K562 (cell line): ENCODE results near the gene SLC8A1. TPM values are rescaled to one million over a fixed set of nuclear protein-coding genes. Genes with fewer than 3 reads are reported as not detected.

Experiments used
- ATAC-seq: fragments of 200-7000 bp; cut with Tn5 transposase; 3 replicates; pipeline ENCODE4 v1.9.1; 2020; ENCODE audit warnings: moderate library complexity
- BruUV-seq: library from RNA; stranded (reverse); fragments of 400-500 nt; replicated peaks from 2 replicates; lab custom pipeline; 2021; lab: Mats Ljungman, UMichigan
- CTCF ChIA-PET: fragments of 300-600 bp; formaldehyde crosslinking; extraction: SDS; loops from one replicate; lab custom pipeline; 2021; ENCODE audit warnings: low intra/inter-chr PET ratio; lab: Yijun Ruan, JAX
- POLR2A ChIA-PET: fragments of 300-600, 350-650 bp; sonication (Branson Sonifier 250); formaldehyde crosslinking; extraction: SDS; loops from one replicate; lab custom pipeline; 2021; ENCODE audit warnings: antibody characterized with exemption, inconsistent platforms; lab: Yijun Ruan, JAX
- DNase-seq, 4 experiments: peaks; one replicate each; pipeline versions ENCODE4 v3.0.0 to v3.0.0-alpha.2; 2011 to 2018; ENCODE audit warnings: low spot score in 3 of 4, mixed read lengths in 3 of 4; ENCODE audit errors: extremely low read depth in 1 of 4
- FAIRE-seq: peaks from 2 replicates; lab custom pipeline; 2011; peaks lifted over from hg19 to GRCh38; lab: Jason Lieb, UNC
- H2AFZ ChIP-seq: 2 replicates; pipeline ENCODE4 v1.6.0; 2011; ENCODE audit warnings: low read depth, low read length, control low read depth, inconsistent platforms
- H3K27ac ChIP-seq: fragments of 200-600 bp; 3 replicates; pipeline ENCODE4 v1.8.0; 2011; ENCODE audit warnings: low read depth, mild to moderate bottlenecking, control low read depth, inconsistent platforms, low read length, moderate library complexity, mixed read lengths; ENCODE audit errors: extremely low read depth
- H3K27me3 ChIP-seq, 2 experiments: fragments of 300-600 bp in 1 of 2; 2 replicates in 1 of 2; 3 replicates in 1 of 2; pipeline versions ENCODE4 v1.6.0 to v1.8.0; 2011; ENCODE audit warnings: inconsistent platforms in 2 of 2, low read length in 2 of 2, mild to moderate bottlenecking in 1 of 2, mixed read lengths in 1 of 2, moderate library complexity in 1 of 2; ENCODE audit not compliant: control insufficient read depth in 2 of 2, insufficient read depth in 2 of 2
- H3K36me3 ChIP-seq: fragments of 300-600 bp; 3 replicates; pipeline ENCODE4 v1.8.0; 2011; ENCODE audit warnings: mild to moderate bottlenecking, low read length, inconsistent platforms; ENCODE audit not compliant: control insufficient read depth, insufficient read depth
- H3K4me1 ChIP-seq, 2 experiments: fragments of 200-600 bp in 1 of 2; replicated peaks in 1 of 2; 2 replicates in 1 of 2; 3 replicates in 1 of 2; pipeline versions ENCODE4 v1.5.1 to v1.8.0; 2011; ENCODE audit warnings: inconsistent platforms in 2 of 2, low read length in 2 of 2, mild to moderate bottlenecking in 1 of 2, mixed read lengths in 1 of 2, moderate library complexity in 1 of 2; ENCODE audit not compliant: control insufficient read depth in 2 of 2, insufficient read depth in 2 of 2
- H3K4me2 ChIP-seq: 2 replicates; pipeline ENCODE4 v1.6.1; 2011; ENCODE audit warnings: low read length, control low read depth, inconsistent platforms, mixed read lengths; ENCODE audit not compliant: insufficient read depth
- H3K4me3 ChIP-seq: fragments of 200-600 bp; sonication (generic), shearing (Covaris generic); 2 replicates; pipeline ENCODE4 v1.5.1; 2016; ENCODE audit warnings: control low read depth, inconsistent platforms
- H3K79me2 ChIP-seq: fragments of 200-600 bp; 3 replicates; pipeline ENCODE4 v1.8.0; 2011; ENCODE audit warnings: low read length, inconsistent platforms; ENCODE audit not compliant: control insufficient read depth, insufficient read depth
- H3K9ac ChIP-seq, 2 experiments: 2 replicates each; pipeline versions ENCODE4 v1.6.0 to v1.6.1; 2011; ENCODE audit warnings: low read depth in 2 of 2, low read length in 2 of 2, control low read depth in 1 of 2, inconsistent platforms in 1 of 2, mild to moderate bottlenecking in 1 of 2, mixed read lengths in 1 of 2; ENCODE audit not compliant: insufficient read depth in 1 of 2
- H3K9me1 ChIP-seq: one replicate; pipeline ENCODE4 v1.6.0; 2011; ENCODE audit warnings: inconsistent platforms, mild to moderate bottlenecking, low read length, moderate library complexity; ENCODE audit not compliant: control insufficient read depth, insufficient read depth
- H3K9me3 ChIP-seq: replicated peaks from 2 replicates; pipeline ENCODE4 v1.5.1; 2011; ENCODE audit warnings: low read depth, low read length, inconsistent platforms; ENCODE audit not compliant: control insufficient read depth, insufficient read depth
- H4K20me1 ChIP-seq: replicated peaks from 2 replicates; pipeline ENCODE4 v1.6.1; 2011; ENCODE audit warnings: low read length, inconsistent platforms, mixed read lengths; ENCODE audit not compliant: control insufficient read depth, insufficient read depth
- E2F4 ChIP-seq: sonication (generic); formaldehyde crosslinking; IDR thresholded peaks from 2 replicates; pipeline ENCODE4 v1.8.0; 2022; ENCODE audit warnings: mild to moderate bottlenecking, low read depth, missing genetic modification reagents
- GTF2E2 ChIP-seq: fragments of 200-800 bp; sonication (Bioruptor generic); IDR thresholded peaks from 2 replicates; pipeline ENCODE4 v1.6.1; 2016; ENCODE audit warnings: missing genetic modification characterization, missing compliant biosample characterization
- NR1H2 ChIP-seq: sonication (generic); formaldehyde crosslinking; IDR thresholded peaks from 2 replicates; pipeline ENCODE4 v1.4.0; 2020; ENCODE audit warnings: mild to moderate bottlenecking, missing genetic modification reagents
- NR2C1 ChIP-seq, 2 experiments: fragments of 450-650 bp; IDR thresholded peaks; 2 replicates each; pipeline ENCODE4 v1.6.1; 2017; ENCODE audit warnings: mild to moderate bottlenecking in 2 of 2, antibody characterized with exemption in 1 of 2, inconsistent platforms in 1 of 2, missing compliant biosample characterization in 1 of 2, missing genetic modification characterization in 1 of 2
- PTTG1 ChIP-seq: fragments of 450-650 bp; IDR thresholded peaks from 2 replicates; pipeline ENCODE4 v1.6.1; 2016; ENCODE audit warnings: low read depth, mild to moderate bottlenecking, missing genetic modification characterization, missing compliant biosample characterization
- RBM39 ChIP-seq: fragments of 200-400 bp; formaldehyde crosslinking; optimal IDR thresholded peaks from 2 replicates; pipeline ENCODE3; 2018; ENCODE audit warnings: low read depth, low read length
- SAP30 ChIP-seq: fragments of 200-600 bp; sonication (generic); IDR thresholded peaks from 2 replicates; pipeline ENCODE4 v1.6.1; 2012; ENCODE audit warnings: borderline replicate concordance, low read depth, mild to moderate bottlenecking, moderate library complexity, low read length, control low read depth, inconsistent platforms; ENCODE audit not compliant: insufficient read depth, poor library complexity, severe bottlenecking
- THRB ChIP-seq: fragments of 450-650 bp; formaldehyde crosslinking; conservative IDR thresholded peaks from 2 replicates; pipeline ENCODE4 v1.4.0; 2022; ENCODE audit warnings: mild to moderate bottlenecking, missing genetic modification characterization
- ZNF3 ChIP-seq: fragments of 250-450 bp; sonication (Bioruptor Pico); IDR thresholded peaks from 2 replicates; pipeline ENCODE4 v1.5.0; 2021; ENCODE audit warnings: mild to moderate bottlenecking, moderate library complexity
- ZNF695 ChIP-seq: fragments of 450-650 bp; formaldehyde crosslinking; IDR thresholded peaks from 2 replicates; pipeline ENCODE4 v1.4.0; 2020; ENCODE audit warnings: mild to moderate bottlenecking, moderate library complexity
- WGBS: fragments of 100-300 bp; shearing (Covaris generic); methylation state at CpG from one replicate; pipeline ENCODE4 v1.1.6; 2016; ENCODE audit warnings: low coverage, mixed read lengths; ENCODE audit not compliant: insufficient coverage; ENCODE audit errors: missing lambda C conversion rate; 5-methylcytosine and 5-hydroxymethylcytosine counted together
- in situ Hi-C: fragments of 300-500 bp; cut with MboI; formaldehyde crosslinking; loops from 4 replicates; pipeline ENCODE4 v1.15.0; 2018; ENCODE audit warnings: inconsistent platforms, mixed read lengths
- intact Hi-C: fragments of 100-400 bp; cut with micrococcal nuclease; formaldehyde crosslinking; loops from 2 replicates; pipeline ENCODE4 v1.14.2; 2022
- polyA plus RNA-seq, 8 experiments: library from polyadenylated mRNA; depleted of rRNA in 4 of 8; stranded (reverse) in 5 of 8; unstranded in 3 of 8; fragments of >200 nt; fragmentation: Nextera tagmentation in 2 of 8; fragmentation: Illumina TruSeq in 1 of 8; extraction: Ambion mirVana in 2 of 8; extraction: Trizol in 1 of 8; gene quantifications; 2 replicates each; pipeline versions ENCODE4 v1.2.1 to v1.2.3, GENCODE V29; 2011 to 2014; ENCODE audit warnings: inconsistent platforms in 1 of 8, missing spikeins in 1 of 8
- total RNA-seq, 7 experiments: library from RNA; depleted of rRNA in 6 of 7; stranded (reverse); fragments of >200 nt in 6 of 7; fragmentation: Illumina TruSeq in 2 of 7; extraction: Trizol in 2 of 7; gene quantifications; 2 replicates each; pipeline versions ENCODE4 v1.2.1 to v1.2.3, GENCODE V29; 2011 to 2021; ENCODE audit warnings: low replicate concordance in 1 of 7
- TF ChIP-seq, protein P1 (sequence below): fragments of 250-450 bp; sonication (Bioruptor Pico); IDR thresholded peaks from 2 replicates; pipeline ENCODE4 v1.4.0; 2020

SLC8A1 gene
- total and polyA plus RNA-seq, 9 of the 15 experiments (the other 6 are each of a cell fraction or from before 2014, with no cell fraction given) = not detected

- CTCF ChIA-PET = no interaction called here
- WGBS = 10% methylated on average over 3 of the region's 3 CpGs
- no peaks in the 10 kb centered on the region for H3K27me3 ChIP-seq
These were observed 112.9 kb downstream of the SLC8A1 start for GRCh38 chr2:40339026-40339425.

More at GRCh38 chr2:40339026-40339425, 112.9 kb downstream of the SLC8A1 start:
- FAIRE-seq = no peak
- Histone ChIP-seq H3K4me1 (no peaks in the 10 kb centered on the region), H3K4me3 (no peak overlapping the region), H2AFZ (no peak overlapping the region), H3K79me2 (no peaks in the 10 kb centered on the region)
- no peak for ATAC-seq
- TF ChIP-seq SAP30 (no peak), PTTG1 (no peak), GTF2E2 (tag) (no peak), E2F4 (CRISPR knock-in tag) (no peak), NR2C1 (IDR thresholded peaks at IDR 0.05) (no peak), NR2C1 (tag; IDR thresholded peaks at IDR 0.05) (no peak), RBM39 (no peak), ZNF695 (CRISPR knock-in tag) (no peak), THRB (no peak), ZNF3 (no peak), NR1H2 (CRISPR knock-in tag) (no peak)
- TF ChIP-seq, protein P1, sequence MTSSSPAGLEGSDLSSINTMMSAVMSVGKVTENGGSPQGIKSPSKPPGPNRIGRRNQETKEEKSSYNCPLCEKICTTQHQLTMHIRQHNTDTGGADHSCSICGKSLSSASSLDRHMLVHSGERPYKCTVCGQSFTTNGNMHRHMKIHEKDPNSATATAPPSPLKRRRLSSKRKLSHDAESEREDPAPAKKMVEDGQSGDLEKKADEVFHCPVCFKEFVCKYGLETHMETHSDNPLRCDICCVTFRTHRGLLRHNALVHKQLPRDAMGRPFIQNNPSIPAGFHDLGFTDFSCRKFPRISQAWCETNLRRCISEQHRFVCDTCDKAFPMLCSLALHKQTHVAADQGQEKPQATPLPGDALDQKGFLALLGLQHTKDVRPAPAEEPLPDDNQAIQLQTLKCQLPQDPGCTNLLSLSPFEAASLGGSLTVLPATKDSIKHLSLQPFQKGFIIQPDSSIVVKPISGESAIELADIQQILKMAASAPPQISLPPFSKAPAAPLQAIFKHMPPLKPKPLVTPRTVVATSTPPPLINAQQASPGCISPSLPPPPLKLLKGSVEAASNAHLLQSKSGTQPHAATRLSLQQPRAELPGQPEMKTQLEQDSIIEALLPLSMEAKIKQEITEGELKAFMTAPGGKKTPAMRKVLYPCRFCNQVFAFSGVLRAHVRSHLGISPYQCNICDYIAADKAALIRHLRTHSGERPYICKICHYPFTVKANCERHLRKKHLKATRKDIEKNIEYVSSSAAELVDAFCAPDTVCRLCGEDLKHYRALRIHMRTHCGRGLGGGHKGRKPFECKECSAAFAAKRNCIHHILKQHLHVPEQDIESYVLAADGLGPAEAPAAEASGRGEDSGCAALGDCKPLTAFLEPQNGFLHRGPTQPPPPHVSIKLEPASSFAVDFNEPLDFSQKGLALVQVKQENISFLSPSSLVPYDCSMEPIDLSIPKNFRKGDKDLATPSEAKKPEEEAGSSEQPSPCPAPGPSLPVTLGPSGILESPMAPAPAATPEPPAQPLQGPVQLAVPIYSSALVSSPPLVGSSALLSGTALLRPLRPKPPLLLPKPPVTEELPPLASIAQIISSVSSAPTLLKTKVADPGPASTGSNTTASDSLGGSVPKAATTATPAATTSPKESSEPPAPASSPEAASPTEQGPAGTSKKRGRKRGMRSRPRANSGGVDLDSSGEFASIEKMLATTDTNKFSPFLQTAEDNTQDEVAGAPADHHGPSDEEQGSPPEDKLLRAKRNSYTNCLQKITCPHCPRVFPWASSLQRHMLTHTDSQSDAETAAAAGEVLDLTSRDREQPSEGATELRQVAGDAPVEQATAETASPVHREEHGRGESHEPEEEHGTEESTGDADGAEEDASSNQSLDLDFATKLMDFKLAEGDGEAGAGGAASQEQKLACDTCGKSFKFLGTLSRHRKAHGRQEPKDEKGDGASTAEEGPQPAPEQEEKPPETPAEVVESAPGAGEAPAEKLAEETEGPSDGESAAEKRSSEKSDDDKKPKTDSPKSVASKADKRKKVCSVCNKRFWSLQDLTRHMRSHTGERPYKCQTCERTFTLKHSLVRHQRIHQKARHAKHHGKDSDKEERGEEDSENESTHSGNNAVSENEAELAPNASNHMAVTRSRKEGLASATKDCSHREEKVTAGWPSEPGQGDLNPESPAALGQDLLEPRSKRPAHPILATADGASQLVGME (CRISPR knock-in tag) = no peak
- TF ChIP-seq, all 486 proteins: peak for 0
- Histone ChIP-seq H3K27ac (no peak overlapping the region), H3K9me1 (no peaks in the 10 kb centered on the region), H3K4me2 (no peak overlapping the region), H3K36me3 (no peaks in the 10 kb centered on the region), H3K9me3 (no peaks in the 10 kb centered on the region), H3K9ac (no peak overlapping the region), H4K20me1 (no peaks in the 10 kb centered on the region)
- in situ Hi-C loops (no loop called here), intact Hi-C loops (no loop called here)
- POLR2A ChIA-PET = no interaction called here
- BruUV-seq = no TSS peak
- DNase-seq = no peak
